Calu3 (cell line): ENCODE measurements around the gene PTPN18. TPM values are rescaled to one million over a fixed set of nuclear protein-coding genes. Genes with fewer than 3 reads are reported as not detected.

Experiments
- BruUV-seq: library from RNA; stranded (reverse); fragments of 400-500 nt; replicated peaks from 2 replicates; lab custom pipeline; 2021; lab: Mats Ljungman, UMichigan
- CTCF ChIA-PET: fragments of 300-600 bp; sonication (Branson Sonifier 250); formaldehyde crosslinking; loops from one replicate; lab custom pipeline; 2022; ENCODE audit warnings: antibody characterized with exemption; lab: Charles Lee
- DNase-seq: peaks from one replicate; pipeline ENCODE4 v3.0.0; 2022
- H3K27ac Mint-ChIP-seq: one replicate; pipeline ENCODE4 v1.8.0; 2022; ENCODE audit warnings: mixed read lengths; ENCODE audit not compliant: unreplicated experiment
- H3K27me3 Mint-ChIP-seq: one replicate; pipeline ENCODE4 v1.8.0; 2022; ENCODE audit warnings: mixed read lengths; ENCODE audit not compliant: unreplicated experiment
- H3K36me3 Mint-ChIP-seq: one replicate; pipeline ENCODE4 v1.8.0; 2022; ENCODE audit warnings: mild to moderate bottlenecking, moderate library complexity, mixed read lengths; ENCODE audit not compliant: insufficient read depth, unreplicated experiment
- H3K4me1 Mint-ChIP-seq: one replicate; pipeline ENCODE4 v1.8.0; 2022; ENCODE audit warnings: mild to moderate bottlenecking, low read depth, mixed read lengths; ENCODE audit not compliant: unreplicated experiment
- H3K4me3 Mint-ChIP-seq: one replicate; pipeline ENCODE4 v1.8.0; 2022; ENCODE audit warnings: mild to moderate bottlenecking, low read depth, moderate library complexity, mixed read lengths; ENCODE audit not compliant: unreplicated experiment
- H3K9me3 Mint-ChIP-seq: one replicate; pipeline ENCODE4 v1.8.0; 2022; ENCODE audit warnings: low read depth, mixed read lengths; ENCODE audit not compliant: unreplicated experiment
- intact Hi-C: fragments of 100-400 bp; cut with micrococcal nuclease; formaldehyde crosslinking; loops from one replicate; pipeline ENCODE4 v1.10.0; 2022; ENCODE audit not compliant: unreplicated experiment
- total RNA-seq: library from RNA; stranded (reverse); gene quantifications from 2 replicates; pipeline ENCODE4 v1.2.3, GENCODE V29; 2022
- TF ChIP-seq, protein P1 (sequence below): fragments of 200-600 bp; IDR thresholded peaks from one replicate; pipeline ENCODE4 v1.8.0; 2022; ENCODE audit warnings: antibody characterized with exemption; ENCODE audit not compliant: unreplicated experiment

Gene PTPN18
- total RNA-seq, 1 experiment from 2014 or later: 66.0 TPM

DNA sequence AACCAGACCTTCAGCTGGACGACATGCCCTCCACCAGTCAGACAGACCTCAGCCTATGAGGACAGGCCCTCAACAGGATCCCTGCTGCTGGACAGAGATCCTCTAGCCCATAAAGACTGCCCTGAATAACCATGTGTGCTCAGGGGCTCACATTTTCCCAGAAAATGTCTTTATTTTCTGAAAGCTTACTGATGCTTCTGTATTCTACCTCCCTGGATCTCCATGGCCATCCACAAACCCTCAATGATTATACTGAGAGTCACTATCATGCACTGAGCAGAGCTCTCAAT, 1.8 kb upstream of the PTPN18 start:
- Mint-ChIP-seq H3K9me3 (no peaks in the 10 kb centered on the region), H3K27ac (no peak overlapping the region), H3K4me1 (peaks cover 15% of the 10 kb centered on the region), H3K27me3 (no peaks in the 10 kb centered on the region), H3K4me3 (peak overlapping the region; percentile 99), H3K36me3 (peaks cover 27% of the 10 kb centered on the region)
- TF ChIP-seq, protein P1, sequence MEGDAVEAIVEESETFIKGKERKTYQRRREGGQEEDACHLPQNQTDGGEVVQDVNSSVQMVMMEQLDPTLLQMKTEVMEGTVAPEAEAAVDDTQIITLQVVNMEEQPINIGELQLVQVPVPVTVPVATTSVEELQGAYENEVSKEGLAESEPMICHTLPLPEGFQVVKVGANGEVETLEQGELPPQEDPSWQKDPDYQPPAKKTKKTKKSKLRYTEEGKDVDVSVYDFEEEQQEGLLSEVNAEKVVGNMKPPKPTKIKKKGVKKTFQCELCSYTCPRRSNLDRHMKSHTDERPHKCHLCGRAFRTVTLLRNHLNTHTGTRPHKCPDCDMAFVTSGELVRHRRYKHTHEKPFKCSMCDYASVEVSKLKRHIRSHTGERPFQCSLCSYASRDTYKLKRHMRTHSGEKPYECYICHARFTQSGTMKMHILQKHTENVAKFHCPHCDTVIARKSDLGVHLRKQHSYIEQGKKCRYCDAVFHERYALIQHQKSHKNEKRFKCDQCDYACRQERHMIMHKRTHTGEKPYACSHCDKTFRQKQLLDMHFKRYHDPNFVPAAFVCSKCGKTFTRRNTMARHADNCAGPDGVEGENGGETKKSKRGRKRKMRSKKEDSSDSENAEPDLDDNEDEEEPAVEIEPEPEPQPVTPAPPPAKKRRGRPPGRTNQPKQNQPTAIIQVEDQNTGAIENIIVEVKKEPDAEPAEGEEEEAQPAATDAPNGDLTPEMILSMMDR: no peak
- CTCF ChIA-PET: no interaction called here
- no peak for DNase-seq
- intact Hi-C loops: no loop called here
- no TSS peak for BruUV-seq

DNA sequence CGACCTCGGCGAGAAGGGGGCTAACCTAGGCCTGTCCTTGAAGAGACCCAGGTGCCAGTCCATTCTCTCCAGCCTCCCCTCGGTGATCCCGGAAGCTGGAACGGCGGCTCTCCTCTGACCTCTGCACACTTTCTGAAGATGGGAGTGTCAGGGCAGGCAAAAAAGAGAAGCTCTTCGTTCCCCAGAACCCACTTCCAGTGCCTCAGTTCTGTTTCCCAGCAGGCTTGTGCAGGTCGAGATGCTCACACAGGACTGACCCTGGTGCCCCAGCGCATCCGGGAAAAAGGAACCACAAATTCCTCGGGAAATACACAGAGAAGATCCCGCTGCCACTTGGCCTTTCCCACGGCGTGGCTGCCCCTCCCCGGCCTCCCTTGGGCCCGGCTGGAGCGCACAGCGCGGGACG, 681 bp upstream of the PTPN18 start:
- CTCF ChIA-PET: interaction anchor here (1.2 to 1.7 kb wide), 2 partner anchors 13 to 18 kb away, joined by 6 to 15 read pairs; partner anchors contain the start of gene IMP4
- peak overlapping the region; percentile 99 for H3K4me3 Mint-ChIP-seq
- TF ChIP-seq, protein P1: no peak
- H3K27me3 Mint-ChIP-seq: no peaks in the 10 kb centered on the region
- no TSS peak for BruUV-seq
- DNase-seq: no peak
- H3K27ac Mint-ChIP-seq: no peak overlapping the region
- intact Hi-C loops: no loop called here
- peaks cover 27% of the 10 kb centered on the region for H3K36me3 Mint-ChIP-seq
- H3K9me3 Mint-ChIP-seq: no peaks in the 10 kb centered on the region
- peaks cover 15% of the 10 kb centered on the region for H3K4me1 Mint-ChIP-seq

DNA sequence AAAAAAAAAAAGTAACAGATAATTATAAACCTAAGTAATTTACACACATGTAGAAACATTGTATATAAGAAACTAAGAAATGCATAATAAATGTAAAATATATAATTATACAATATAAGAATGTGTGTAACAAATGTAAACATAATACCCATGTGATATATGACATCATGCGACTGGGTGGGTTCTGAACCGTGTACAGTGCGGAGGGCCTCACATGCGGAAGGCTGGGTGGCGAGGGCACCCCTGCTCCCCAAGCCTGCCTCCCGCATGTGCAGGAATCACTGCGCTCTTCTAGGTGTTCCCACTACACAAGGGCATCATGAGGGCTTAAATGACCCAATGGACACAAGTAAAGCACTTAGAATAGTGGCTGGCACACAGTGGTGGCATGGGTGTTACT, 2.0 kb downstream of the PTPN18 start:
- no TSS peak for BruUV-seq
- Mint-ChIP-seq H3K27me3 (no peaks in the 10 kb centered on the region), H3K9me3 (no peaks in the 10 kb centered on the region), H3K36me3 (peaks cover 27% of the 10 kb centered on the region), H3K27ac (no peak overlapping the region), H3K4me1 (peaks cover 15% of the 10 kb centered on the region), H3K4me3 (no peak overlapping the region)
- no peak for DNase-seq
- CTCF ChIA-PET: interaction anchor here (0.7 kb wide), 1 partner anchor 19 kb away, joined by 3 read pairs; no protein-coding TSS in a partner anchor
- intact Hi-C loops: no loop called here
- TF ChIP-seq, protein P1: no peak

DNA sequence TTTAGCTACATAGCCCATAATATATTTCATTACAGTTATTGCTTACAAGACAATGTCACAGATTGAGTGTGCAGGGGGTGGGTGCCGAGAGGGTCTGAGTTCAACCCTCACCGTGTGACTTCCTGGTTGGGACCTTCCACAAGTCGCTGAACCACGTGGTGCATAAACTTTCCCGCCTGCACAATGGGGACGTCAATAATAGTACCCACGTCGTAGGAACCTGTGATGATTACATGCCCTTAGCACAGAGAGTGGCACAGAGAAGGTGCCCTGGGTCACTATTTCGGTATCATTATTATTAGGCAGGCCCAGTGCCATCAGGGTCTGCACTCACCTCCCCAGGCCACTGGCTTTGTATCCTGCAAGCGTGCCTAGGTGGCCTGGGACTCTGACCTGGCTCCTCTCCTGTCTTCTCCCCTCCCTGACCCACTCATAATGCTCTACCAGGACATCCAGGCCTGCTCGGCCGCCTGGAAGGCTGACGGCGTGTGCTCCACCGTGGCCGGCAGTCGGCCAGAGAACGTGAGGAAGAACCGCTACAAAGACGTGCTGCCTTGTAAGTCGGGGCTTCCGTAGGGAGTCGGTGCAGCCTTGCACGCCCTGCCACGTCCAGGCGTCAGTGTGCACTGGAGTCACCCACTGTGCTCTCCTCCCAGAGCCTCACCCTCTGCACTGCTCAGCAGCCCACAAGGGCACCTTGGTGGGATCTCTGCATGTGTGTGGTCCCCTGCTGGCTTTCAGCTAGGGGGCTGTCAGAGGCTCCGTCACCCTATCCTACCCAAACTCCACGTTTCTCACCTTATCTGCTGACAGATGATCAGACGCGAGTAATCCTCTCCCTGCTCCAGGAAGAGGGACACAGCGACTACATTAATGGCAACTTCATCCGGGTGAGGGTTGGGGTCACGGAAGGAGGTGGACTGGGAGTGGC, 2.8 kb downstream of the PTPN18 start:
- TF ChIP-seq, protein P1: no peak
- H3K9me3 Mint-ChIP-seq: no peaks in the 10 kb centered on the region
- BruUV-seq: no TSS peak
- DNase-seq: no peak
- peaks cover 15% of the 10 kb centered on the region for H3K4me1 Mint-ChIP-seq
- no peak overlapping the region for H3K27ac Mint-ChIP-seq
- H3K27me3 Mint-ChIP-seq: no peaks in the 10 kb centered on the region
- intact Hi-C loops: no loop called here
- H3K36me3 Mint-ChIP-seq: peaks cover 23% of the 10 kb centered on the region
- H3K4me3 Mint-ChIP-seq: no peak overlapping the region
- CTCF ChIA-PET: no interaction called here
